SW 1271 (cell line): ENCODE measurements around the gene FAM50A.
"Not testable (repeated sequence)": the region's sequence is repeated elsewhere in the genome, so short reads cannot be mapped to it uniquely, and the experiment has no call there.

Source experiments
- DNase-seq, 2 experiments: peaks; one replicate each; lab custom pipeline; 2025; lab: John Stamatoyannopoulos, UW

Gene FAM50A

DNA sequence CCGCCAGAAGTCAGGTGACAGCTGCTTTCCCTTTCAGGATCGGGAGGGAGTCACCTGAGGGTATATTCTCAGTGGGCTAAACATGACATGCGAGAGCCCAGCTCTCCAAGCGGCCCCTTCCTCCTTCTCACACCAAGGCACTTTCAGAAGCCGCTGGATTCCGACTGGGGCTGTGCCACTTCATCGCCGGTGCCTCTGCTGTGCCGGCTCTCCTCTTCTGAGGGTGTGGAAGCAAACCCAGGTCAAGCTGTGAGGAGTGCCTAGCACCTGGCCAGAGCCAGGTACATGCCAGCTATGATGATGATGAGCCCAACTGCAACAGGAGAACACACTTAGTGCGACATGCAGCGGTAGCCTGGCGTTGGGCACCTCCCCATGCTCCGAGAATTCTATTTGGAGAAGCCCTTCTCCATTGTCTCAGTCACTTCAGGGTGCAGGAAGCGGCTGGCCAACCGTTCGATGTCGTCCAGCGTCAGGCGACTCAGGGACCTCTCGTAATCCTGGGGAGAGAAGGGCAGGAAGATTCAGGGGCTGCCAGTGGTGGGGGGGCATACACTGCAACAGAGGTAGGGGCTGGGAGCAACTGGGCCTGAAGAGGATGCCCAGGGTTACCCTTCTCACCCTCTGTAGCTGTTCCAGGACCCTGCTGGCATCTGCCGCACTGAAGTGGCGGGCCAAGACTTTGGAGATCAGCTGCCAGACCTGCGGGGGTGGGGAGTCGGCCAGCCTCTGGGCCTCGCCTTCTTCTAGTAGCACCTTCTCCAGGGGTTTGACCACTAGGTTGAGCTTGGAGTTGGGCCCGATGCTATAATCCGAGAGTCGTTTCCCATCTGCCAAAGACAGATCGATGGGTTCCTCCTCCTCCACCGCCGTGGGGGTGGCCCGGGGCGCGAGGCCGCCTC, 41.5 kb downstream of the FAM50A start:
- DNase-seq = no peak

DNA sequence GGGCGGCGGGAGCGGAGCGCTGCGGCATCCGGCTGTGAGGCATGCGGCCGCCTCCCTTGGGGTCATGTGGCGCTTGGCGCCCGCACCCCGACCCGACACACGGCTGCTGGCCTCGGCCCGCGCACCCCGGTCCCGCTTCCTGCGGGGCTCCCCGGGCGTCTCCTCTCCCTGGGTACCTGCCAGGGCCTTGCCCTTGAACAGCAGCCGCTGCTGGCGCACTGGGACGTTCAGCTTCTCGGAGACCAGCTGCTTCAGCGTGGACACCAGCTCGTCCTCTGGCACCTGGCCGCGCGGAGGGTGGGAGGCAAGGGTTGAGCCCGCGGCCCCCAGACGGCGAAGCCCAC, 42.1 kb downstream of the FAM50A start:
- no peak for DNase-seq

DNA sequence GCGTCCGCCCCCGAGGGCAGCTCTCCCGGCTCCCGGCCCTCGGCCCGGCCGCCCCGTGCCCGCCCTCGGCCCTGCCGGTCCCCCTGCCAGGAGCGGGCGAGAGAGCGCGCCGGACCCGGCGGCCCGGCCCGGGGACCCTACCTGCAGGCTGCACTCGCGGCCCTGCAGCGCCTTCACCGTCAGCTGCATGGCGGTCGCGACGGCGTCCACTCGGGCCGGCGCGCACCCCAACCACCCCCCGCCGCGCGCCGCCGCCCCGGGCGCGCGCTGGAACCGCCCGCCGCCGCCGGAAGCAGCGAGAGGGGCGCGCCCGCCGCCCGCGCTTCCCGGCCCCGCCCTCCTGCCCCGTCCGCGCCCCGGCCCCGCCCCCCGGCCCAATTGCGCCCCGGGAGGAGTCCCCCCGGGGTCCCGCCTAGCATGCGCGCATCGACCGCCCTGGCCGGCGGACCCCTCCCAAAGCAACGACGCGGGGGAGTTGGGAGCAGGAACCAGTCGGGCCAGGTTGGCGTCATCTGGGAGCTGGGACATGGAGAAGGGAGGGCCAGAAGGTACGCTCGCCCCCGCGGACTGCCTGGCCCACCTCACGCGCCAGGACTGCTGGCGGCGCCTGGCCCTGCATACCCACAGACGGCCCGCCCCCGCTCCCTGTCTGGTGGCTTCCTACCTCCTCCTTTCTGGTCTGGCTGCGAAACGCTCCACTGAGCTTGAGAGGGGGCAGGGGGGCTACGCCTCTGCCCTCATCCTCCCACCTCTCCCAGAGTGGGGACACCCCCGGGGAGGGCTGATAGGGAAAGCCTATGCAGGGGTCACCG, 42.7 kb downstream of the FAM50A start, which contains the start of gene UBL4A:
Gene UBL4A, minus strand, starts transcription at position 220 of the 812 bp plus-strand sequence. Its CDS starts 31 bp downstream, at position 189.
- peak in 1 of 2 experiments; percentile 57 for DNase-seq

DNA sequence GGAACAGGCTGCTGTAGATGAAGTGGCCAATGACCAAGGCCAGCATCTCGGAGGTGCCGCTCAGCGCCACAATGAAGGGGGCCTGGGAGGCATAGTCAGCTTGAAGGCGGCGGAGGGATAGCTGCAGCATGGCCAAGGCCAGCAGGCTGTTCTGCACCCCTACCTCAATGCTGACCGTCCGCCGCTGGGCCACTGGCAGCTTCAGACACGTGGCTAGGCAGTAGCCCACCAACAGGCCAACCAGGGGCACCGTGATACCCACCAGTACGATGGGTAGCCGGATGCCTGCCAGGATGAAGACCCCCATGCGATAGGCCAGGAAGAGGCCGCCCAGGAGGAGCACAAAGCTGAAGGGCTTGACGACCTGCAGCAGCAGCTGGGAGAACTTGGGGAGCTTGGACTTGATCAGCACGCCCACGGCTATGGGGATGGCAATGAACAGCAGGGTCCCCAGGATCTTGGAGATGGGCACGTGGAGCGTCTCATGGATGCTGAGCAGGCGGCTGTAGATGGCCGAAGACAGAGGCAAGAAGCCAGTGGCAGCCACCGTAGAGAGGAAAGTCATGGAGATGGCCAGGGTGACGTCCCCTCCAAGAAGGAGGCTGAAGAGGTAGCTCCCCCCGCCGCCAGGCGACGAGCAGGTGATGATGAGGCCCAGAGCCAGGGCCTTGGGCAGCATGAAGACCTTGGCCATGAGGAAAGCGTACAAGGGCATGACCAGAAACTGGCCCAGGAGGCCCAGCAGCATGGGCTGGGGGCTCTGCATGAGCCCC, 43.8 kb downstream of the FAM50A start:
- DNase-seq = no peak

DNA sequence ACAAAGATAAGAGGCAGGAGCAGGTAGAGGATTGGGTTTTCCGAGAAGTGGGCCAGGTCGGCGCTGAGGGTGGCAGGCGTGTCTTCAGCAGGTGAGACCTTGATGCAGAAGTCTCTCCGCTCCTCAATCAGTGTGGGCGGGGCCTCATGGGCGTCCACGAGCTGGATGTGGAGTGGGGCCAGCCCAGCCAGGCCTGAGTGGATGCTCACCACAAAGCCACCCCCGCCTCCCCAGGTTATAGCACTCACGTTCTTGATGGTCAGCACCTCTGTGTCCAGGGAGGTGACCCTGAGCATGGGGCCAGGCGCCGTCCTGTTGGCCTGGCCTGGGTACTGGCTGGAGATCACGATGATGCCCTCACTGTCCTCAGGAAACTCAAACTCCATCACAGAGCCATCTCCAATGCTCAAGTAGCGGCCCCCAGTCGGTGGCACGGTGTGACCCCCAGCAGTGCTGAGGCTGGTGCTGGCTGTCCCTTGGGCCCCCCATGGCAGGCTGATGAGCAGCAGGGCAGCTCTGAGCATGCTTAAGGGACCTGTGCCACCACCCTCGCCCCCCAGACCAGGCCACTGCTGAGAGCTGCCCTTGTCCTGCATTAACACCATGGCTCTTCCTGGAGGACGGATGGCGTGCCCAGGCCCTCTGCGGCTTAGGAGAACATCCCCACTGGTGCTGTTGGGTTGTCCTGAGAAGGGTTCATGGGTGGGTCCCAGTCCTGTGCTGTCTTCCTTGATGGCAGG, 44.6 kb downstream of the FAM50A start:
- DNase-seq = no peak

DNA sequence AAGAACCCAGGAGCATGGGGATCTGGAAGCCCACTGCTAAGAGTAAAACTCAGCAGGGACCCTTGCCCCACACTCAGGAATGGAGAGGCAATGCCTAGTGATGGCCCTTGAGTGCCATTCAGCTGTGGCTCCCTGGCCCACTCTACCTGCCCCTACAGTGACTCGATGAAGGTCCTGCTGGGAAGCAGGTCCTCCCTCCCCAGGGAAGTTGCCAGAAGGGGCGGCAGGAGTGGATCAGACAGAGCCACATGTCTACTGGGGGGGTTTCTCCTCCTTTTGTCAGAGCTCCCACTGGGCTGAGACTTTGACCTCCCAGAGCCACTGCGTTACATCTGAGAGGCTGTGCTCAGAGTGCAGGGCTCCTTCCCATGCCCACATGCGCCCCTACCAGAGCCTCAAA, 45.2 kb downstream of the FAM50A start:
- DNase-seq = no peak

DNA sequence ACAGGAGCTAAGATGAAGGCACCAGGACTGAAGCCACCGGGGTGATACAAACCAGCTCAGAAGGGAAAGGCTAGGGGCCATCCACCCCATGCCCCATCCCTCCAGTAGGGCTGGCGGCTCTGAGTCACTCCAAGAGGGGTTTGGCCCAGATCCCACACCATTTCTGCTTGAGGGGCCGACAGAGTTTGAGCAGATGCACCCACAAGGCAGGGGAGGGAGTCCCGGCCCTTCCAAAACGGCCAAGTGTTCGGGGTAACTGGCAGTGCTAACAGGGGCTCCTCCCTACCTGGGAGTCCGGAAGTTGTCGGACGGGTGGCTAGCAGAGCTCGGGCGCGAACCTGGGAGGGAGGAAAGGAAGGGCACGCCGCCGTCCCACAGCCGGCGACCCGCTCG, 46.1 kb downstream of the FAM50A start:
- DNase-seq = peak in 1 of 2 experiments; percentile 15

DNA sequence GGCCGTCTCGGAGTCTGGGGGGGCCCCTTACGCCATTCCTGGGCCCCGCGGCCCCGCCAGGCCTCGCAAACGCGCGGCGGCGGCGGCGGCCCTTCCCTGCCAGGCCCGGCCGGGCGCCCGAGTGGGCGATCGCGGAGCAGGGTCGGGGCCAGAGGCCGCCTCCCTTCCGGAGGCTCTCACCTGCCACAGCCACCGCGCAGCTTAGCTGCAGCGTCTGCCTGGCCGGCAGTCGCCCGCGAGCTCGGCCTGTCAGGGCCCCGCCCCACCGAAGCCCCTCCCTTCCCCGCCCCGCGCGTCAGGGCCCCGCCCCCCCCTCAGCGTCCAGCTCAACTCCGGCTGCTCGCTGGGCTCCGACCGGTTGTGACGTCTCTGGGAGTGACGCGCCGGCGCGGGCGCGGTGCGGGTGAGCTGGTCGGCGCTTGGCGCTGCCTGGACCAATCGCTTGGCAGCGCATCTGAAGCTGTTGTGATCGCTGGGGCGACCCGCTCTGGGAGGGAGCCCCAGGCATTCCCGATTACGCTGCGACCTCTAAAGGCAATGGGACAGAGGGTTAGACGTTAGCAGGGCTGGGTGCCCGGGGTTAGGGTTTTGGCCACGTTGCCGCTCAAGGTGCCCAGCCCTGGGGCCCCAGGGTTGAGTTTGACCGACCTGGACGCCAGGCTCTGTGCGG, 46.6 kb downstream of the FAM50A start, which contains the start of gene SLC10A3:
Gene SLC10A3, minus strand, starts transcription at position 216 of the 670 bp plus-strand sequence. CDS start 1,689 bp downstream, outside the sequence.
- peak; percentile 75 to 87 for DNase-seq

DNA sequence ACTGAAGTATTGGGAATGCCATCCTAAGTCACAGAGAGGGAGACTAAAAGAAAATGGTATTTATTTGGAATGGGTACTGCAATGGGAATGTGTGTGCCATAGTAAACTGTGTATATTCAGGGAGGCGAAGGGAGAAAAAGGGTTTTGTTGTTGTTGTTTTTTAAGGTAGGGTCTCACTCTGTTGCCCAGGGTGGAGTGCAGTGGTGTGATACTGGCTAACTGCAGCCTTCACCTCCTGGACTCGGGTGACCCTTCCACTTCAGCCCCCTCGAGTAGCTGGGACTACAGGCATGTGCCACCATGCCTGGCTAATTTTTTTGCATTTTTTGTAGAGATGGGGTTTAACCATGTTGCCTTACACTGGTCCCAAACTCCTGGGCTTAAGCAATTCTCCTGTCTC, 50.8 kb downstream of the FAM50A start:
- DNase-seq = no peak

DNA sequence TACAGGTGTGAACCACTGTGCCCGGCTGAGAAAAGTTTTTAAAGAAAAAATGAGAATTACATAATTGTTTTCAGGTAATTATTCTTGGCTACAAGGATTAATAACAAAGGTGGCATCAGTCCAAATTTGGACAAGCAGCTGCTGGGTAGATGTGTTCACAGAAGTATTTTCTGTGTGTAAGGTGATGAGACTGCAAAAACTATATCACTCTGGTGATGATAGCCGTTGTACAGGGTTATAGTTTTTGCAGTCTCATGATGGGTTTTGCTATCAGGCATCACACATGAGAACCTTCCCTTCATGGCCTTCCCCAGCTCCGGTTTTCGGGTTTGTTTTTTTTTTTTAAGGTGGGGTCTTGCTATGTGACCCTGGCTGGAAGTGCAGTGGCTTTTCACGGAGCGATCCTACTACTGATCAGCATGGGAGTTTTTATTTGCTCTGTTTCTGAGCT, 51.6 kb downstream of the FAM50A start:
- no peak for DNase-seq

DNA sequence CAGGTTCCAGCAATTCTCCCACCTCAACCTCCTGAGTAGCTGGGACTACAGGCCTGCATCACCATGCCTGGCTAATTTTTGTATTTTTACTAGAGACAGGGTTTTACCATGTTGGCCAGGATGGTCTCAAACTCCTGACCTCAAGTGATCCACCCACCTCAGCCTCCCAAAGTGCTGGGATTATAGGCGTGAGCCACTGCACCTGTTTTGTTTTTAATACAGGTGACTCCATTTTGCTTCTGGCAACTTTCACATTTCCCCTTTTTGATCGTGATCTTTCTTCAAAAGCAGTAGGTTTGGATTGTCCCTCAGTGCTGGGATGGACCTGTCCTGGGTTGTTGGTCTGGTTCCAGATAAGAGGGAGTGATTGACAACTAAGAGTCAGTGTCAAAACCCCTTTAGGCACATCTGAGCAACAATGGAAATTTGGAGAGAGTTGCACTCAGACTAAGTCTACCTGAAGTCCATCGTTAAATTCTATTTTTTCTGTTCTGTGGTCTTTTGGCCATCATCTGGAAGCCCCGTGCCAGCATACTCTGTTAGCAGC, 52.7 kb downstream of the FAM50A start:
- DNase-seq = not testable (repeated sequence)
